ENCODE measurements around the gene TCP11L2. TPM values are rescaled to one million over a fixed set of nuclear protein-coding genes. Genes with fewer than 3 reads are reported as not detected.

The TCP11L2 gene
- total RNA-seq, 1 experiment from 2014 or later, result 6.1 TPM

DNA sequence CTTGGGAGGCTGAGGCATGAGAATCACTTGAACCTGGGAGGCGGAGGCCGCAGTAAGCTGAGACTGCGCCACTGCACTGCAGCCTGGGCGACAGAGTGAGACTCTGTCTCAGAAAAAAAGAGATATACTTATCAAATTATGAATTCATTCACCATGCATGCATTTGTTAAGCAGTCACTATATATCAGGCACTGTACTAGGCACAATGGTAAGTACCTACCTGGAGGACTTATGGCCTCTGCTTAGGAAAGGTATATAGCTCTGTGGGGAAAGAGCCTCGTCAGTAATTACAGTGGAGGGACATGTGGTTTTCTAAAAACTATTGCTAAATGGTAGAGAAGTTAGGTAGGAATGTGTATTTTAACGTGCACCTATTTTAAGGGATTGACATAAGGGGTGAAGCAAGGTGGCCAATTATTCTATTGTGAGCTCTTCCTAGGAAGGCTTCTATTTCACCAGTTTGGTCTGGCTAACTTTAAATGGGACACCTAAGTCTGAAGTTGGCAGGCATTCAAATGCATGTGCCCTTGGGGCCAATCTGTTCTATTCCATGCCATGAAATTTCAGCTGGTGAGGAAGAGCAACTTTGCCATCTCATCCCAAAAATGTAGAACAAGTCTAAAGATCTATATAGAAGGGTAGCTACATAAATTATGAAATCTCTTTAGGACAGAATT is 15.0 kb downstream of the TCP11L2 start:
- Histone ChIP-seq H3K4ac (ENCODE audit: low read depth, low read length) (no peak overlapping the region), H3K18ac (ENCODE audit: insufficient read length, low read depth, low read length) (no peak overlapping the region), H2BK12ac (ENCODE audit: insufficient read length, low read depth, low read length) (no peak overlapping the region), H2BK5ac (ENCODE audit: insufficient read length, low read length) (no peak overlapping the region), H4K20me1 (ENCODE audit: control insufficient read depth, insufficient read depth, insufficient read length) (no peaks in the 10 kb centered on the region), H3K23me2 (ENCODE audit: insufficient read length, low read depth, low read length, poor library complexity, severe bottlenecking) (no peaks in the 10 kb centered on the region), H3K4me2 (ENCODE audit: insufficient read depth, insufficient read length, low read length) (no peak overlapping the region), H3K56ac (ENCODE audit: insufficient read length, low read depth, low read length) (no peak overlapping the region), H3K4me1 (ENCODE audit: insufficient read depth, low read length) (no peaks in the 10 kb centered on the region), H3K9me3 (ENCODE audit: control insufficient read depth, low read depth, low read length) (no peaks in the 10 kb centered on the region), H4K8ac (replicated peaks; ENCODE audit: insufficient read length, low read depth, low read length) (no peak overlapping the region), H4K5ac (ENCODE audit: insufficient read length, low read depth, low read length) (no peak overlapping the region), H3T11ph (ENCODE audit: low read length) (no peak overlapping the region), H3K79me2 (ENCODE audit: insufficient read depth, low read length) (no peaks in the 10 kb centered on the region), H2BK15ac (ENCODE audit: low read depth, low read length) (no peak overlapping the region), H3K9ac (ENCODE audit: extremely low read depth, insufficient read length, low read length) (no peak overlapping the region), H2BK20ac (ENCODE audit: low read depth, low read length, poor library complexity, severe bottlenecking) (no peak overlapping the region), H3K27me3 (ENCODE audit: insufficient read depth, low read length) (no peaks in the 10 kb centered on the region), H4K91ac (ENCODE audit: insufficient read length, low read depth, low read length) (no peak overlapping the region), H2AFZ (ENCODE audit: low read length) (no peak overlapping the region), H2AK5ac (ENCODE audit: insufficient read length, low read length) (no peak overlapping the region), H3K79me1 (ENCODE audit: insufficient read depth, low read depth, low read length, poor library complexity, severe bottlenecking) (no peaks in the 10 kb centered on the region), H2BK120ac (ENCODE audit: low read depth, low read length, poor library complexity, severe bottlenecking) (no peak overlapping the region), H3K27ac (ENCODE audit: insufficient read length, low read depth, low read length) (no peak overlapping the region), H3K14ac (ENCODE audit: insufficient read depth, low read length) (no peak overlapping the region), H3K23ac (ENCODE audit: insufficient read length, low read depth, low read length) (no peak overlapping the region)
- no peaks in the 10 kb centered on the region for H3K27me3 Mint-ChIP-seq (ENCODE audit: low read depth)
- TF ChIP-seq, protein P1, sequence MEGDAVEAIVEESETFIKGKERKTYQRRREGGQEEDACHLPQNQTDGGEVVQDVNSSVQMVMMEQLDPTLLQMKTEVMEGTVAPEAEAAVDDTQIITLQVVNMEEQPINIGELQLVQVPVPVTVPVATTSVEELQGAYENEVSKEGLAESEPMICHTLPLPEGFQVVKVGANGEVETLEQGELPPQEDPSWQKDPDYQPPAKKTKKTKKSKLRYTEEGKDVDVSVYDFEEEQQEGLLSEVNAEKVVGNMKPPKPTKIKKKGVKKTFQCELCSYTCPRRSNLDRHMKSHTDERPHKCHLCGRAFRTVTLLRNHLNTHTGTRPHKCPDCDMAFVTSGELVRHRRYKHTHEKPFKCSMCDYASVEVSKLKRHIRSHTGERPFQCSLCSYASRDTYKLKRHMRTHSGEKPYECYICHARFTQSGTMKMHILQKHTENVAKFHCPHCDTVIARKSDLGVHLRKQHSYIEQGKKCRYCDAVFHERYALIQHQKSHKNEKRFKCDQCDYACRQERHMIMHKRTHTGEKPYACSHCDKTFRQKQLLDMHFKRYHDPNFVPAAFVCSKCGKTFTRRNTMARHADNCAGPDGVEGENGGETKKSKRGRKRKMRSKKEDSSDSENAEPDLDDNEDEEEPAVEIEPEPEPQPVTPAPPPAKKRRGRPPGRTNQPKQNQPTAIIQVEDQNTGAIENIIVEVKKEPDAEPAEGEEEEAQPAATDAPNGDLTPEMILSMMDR (conservative IDR thresholded peaks at IDR 0.05), result no peak
- WGBS (ENCODE audit: extremely low coverage, insufficient read length, low lambda C conversion rate), result no CpG with 5 or more reads among the region's 6 CpGs
- no peak overlapping the region for H3K27ac Mint-ChIP-seq
- no peaks in the 10 kb centered on the region for H3K4me1 Mint-ChIP-seq
- DNase-seq, result no peak
- no peak overlapping the region for H3K4me3 Mint-ChIP-seq
- no peaks in the 10 kb centered on the region; a peak in 1 of 5 replicates for H3K9me3 Mint-ChIP-seq
- H3K36me3 Mint-ChIP-seq (ENCODE audit: insufficient read depth in 1 of 3, low read depth in 3 of 3), result peaks cover 0 to 7% (median 0%) of the 10 kb centered on the region in 3 experiments; a peak in 2 of 7 replicates
